ENCODE results near the gene COBL.

COBL gene

DNA sequence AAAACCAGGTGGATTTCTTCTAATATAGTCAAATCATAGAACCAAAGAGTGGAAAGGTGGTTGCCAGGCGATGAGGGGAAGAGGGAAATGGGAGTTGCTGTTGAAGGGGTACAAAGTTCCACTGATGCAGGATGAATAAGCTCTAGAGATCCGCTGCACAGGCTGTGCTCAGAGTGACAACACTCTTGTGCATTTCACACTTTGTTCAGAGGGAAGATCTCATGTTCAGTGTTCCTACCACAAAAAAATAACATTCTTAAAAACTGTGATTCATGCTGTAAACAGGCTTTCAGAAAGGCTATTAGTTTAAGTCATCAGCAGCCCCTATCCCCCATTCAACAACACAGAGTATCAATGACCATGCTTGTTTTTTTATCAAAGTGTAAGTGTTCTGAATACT, 213.8 kb downstream of the COBL start:
- peaks cover 15% of the 10 kb centered on the region for H3K9me3 Mint-ChIP-seq

DNA sequence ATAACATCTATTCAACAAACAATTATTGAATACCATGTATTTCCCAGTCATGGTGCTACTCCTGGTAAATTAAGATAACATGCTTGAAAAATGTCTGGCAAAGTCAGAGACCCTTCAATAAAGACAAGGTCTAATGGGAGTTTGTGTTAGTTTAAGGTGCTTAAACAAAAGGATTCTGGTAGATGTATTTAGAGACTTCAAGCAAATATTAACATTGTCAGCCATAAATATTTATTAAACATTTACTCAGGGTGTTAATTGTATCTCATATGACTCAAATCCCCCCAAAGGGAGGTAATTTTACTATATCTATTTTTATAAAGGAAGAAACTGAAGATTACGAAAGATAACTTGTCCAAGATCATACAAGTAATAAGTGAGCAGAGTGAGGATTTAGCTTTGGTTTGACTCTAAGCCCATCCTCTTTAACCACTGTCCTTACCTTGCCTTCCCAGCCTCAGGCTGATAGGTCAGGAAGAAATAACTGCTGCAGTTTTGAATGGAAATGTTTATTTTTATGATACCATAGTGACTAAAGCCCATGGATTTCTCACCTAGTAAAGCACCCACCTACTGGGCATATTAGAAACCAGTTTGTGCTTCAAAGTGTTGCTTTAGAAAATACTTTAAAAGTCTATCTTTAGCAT, 215.4 kb downstream of the COBL start:
- no peak overlapping the region for H3K4me3 Mint-ChIP-seq
- H3K27me3 Mint-ChIP-seq (ENCODE audit: low read depth): no peaks in the 10 kb centered on the region
- peaks cover 25% of the 10 kb centered on the region for H3K9me3 Mint-ChIP-seq
- H3K36me3 Mint-ChIP-seq (ENCODE audit: low read depth): peaks cover 15% of the 10 kb centered on the region
- no peaks in the 10 kb centered on the region for H3K4me1 Mint-ChIP-seq
- TF ChIP-seq, protein P1, sequence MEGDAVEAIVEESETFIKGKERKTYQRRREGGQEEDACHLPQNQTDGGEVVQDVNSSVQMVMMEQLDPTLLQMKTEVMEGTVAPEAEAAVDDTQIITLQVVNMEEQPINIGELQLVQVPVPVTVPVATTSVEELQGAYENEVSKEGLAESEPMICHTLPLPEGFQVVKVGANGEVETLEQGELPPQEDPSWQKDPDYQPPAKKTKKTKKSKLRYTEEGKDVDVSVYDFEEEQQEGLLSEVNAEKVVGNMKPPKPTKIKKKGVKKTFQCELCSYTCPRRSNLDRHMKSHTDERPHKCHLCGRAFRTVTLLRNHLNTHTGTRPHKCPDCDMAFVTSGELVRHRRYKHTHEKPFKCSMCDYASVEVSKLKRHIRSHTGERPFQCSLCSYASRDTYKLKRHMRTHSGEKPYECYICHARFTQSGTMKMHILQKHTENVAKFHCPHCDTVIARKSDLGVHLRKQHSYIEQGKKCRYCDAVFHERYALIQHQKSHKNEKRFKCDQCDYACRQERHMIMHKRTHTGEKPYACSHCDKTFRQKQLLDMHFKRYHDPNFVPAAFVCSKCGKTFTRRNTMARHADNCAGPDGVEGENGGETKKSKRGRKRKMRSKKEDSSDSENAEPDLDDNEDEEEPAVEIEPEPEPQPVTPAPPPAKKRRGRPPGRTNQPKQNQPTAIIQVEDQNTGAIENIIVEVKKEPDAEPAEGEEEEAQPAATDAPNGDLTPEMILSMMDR (IDR thresholded peaks at IDR 0.05; ENCODE audit: unreplicated experiment in 3 of 3): no peak
- no peak overlapping the region for H3K27ac Mint-ChIP-seq

More for the DNA sequence above, 213.8 kb downstream of the COBL start:
- no peaks in the 10 kb centered on the region for H3K27me3 Mint-ChIP-seq (ENCODE audit: low read depth)
- peaks cover 8% of the 10 kb centered on the region for H3K36me3 Mint-ChIP-seq (ENCODE audit: low read depth)
- no peaks in the 10 kb centered on the region for H3K4me1 Mint-ChIP-seq
- H3K4me3 Mint-ChIP-seq: no peak overlapping the region
- H3K27ac Mint-ChIP-seq: no peak overlapping the region
- TF ChIP-seq, protein P1 (IDR thresholded peaks at IDR 0.05; ENCODE audit: unreplicated experiment in 3 of 3): no peak

DNA sequence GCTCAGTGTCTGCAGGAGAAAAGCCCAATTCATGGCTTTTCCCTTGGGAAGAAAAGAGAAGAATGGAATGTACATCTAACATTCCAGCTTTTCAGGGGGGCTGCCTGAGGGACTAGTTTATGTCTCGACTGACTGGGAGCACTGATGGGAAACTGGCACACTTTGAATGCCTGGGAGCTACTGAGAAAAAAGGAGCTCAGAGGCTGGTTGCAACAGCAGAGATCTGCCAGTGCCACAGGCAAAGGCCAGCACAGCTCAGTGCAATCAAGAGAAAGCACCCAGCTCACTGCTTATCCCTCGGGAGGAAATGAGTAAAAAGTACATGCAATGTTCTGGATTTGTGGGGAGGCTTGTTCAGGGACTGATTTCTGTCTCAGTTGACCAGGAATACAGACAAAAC, 226.2 kb downstream of the COBL start:
- TF ChIP-seq, protein P1 (IDR thresholded peaks at IDR 0.05; ENCODE audit: unreplicated experiment in 3 of 3): no peak
- Mint-ChIP-seq H3K27ac (no peak overlapping the region), H3K4me3 (no peak overlapping the region), H3K36me3 (ENCODE audit: low read depth) (peaks cover 5% of the 10 kb centered on the region), H3K4me1 (no peaks in the 10 kb centered on the region), H3K27me3 (ENCODE audit: low read depth) (no peaks in the 10 kb centered on the region), H3K9me3 (peaks cover 21% of the 10 kb centered on the region)

DNA sequence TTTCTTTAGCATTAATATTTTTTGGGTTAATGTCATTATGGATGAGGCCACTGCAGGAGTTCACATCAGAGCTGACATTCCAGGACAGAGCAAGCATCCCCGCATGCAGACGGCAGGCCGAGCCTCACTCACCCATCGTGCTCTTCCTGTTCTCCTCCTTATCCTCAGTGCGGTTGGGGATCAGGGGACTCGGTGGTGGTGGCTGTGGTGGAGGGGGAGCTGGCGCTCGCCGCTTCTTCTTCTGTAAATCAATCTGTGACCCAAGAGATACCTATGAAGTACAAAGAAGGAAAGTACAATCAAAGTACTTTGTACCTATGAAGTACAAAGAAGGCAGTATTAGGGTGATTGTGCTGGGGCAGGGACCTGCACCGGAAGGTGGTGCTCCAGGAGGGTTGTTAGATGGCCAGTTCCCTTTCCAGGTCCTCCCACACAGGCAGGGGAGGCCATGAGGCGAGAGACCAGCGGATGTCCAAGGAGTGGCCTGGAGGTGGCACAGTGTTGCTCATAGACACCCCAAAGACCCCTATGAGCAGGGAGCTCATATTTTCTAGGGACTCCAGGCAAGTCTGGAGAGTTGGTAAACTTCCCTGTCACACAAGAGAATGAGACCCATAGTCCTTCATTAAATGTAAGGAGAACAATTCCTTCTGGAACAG, 231.4 kb downstream of the COBL start:
- TF ChIP-seq, protein P1 (IDR thresholded peaks at IDR 0.05; ENCODE audit: unreplicated experiment in 3 of 3): no peak
- no peaks in the 10 kb centered on the region for H3K36me3 Mint-ChIP-seq (ENCODE audit: low read depth)
- no peaks in the 10 kb centered on the region for H3K9me3 Mint-ChIP-seq
- H3K27ac Mint-ChIP-seq: no peak overlapping the region
- H3K4me1 Mint-ChIP-seq: no peaks in the 10 kb centered on the region
- peaks cover 7% of the 10 kb centered on the region for H3K27me3 Mint-ChIP-seq (ENCODE audit: low read depth)
- no peak overlapping the region for H3K4me3 Mint-ChIP-seq

DNA sequence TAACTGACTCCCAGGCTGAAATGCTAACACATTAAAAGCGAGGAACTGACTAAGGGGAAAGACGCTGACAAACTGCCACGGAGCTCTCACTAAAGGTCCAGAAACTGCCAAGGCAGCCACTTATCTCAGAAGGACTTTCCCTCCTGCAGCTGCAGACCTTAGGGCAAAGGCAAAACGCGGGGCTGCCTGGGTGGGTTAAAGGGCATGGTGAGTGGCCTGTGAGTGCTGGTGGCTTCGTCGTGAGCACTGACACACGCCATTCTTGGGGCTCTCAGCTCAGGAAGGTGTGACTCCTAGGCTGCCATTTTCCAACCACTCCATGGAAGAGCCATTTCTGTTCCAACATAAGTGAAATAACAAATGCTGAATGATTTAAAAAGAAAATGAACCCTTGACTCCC, 232.5 kb downstream of the COBL start:
- Mint-ChIP-seq H3K27me3 (ENCODE audit: low read depth) (peaks cover 7% of the 10 kb centered on the region), H3K27ac (no peak overlapping the region), H3K4me1 (no peaks in the 10 kb centered on the region), H3K4me3 (no peak overlapping the region), H3K9me3 (no peaks in the 10 kb centered on the region), H3K36me3 (ENCODE audit: low read depth) (no peaks in the 10 kb centered on the region)
- TF ChIP-seq, protein P1 (IDR thresholded peaks at IDR 0.05; ENCODE audit: unreplicated experiment in 3 of 3): no peak
